Measurements from ENCODE around the gene FZD4.

DNA sequence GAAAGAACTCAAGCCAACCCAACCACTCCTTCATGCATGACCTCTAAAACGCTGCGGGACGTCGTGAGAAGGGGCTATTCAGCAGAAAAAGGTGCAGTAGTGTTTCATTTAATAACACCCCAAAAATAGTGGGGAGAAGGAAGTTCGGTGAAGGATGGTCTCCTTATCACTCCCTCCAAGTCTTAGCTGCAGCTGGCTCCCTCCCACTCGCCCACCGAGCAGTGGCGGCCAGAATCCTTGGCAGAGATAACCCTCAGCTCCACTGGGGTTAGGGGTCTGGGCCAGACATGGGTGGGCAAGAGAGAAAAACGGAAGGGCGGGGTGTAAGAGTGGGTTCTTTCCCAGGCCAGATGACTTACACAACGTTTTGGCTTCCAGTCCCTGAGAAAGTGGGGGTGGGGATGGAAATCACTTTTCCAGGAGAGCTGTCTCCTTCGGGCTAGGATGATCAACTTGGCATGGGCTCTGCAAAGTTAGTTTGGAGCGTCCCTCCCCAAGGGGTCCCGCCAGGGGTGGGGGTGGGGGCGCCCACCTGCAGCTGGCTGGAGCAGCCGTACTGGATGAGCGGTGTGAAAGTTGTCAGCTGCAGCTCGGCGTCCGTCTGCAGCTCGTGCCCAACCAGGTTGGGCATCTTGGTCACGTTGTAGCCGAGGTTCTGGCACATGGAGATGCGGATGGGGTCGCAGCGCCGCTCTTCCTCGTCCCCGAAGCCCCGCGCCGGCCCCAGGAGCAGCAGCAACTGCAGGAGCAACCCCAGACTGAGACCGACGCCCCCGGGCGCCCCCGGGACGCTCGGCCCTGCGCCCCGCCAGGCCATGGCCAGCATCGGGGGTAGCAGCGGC lies 705 bp downstream of the FZD4 start:
- no peak for TF ChIP-seq POLR2A (IDR thresholded peaks at IDR 0.05; ENCODE audit: low read length)
- no peak for TF ChIP-seq GATA1 (IDR thresholded peaks at IDR 0.05; ENCODE audit: low read depth, low read length)
